Trophoblast cell (in vitro differentiated cells and primary cell): ENCODE data around the gene GRM8.
A peak's percentile ranks its signal among the peaks of the same experiment; 100 is the strongest.

Experiments
- DNase-seq, 2 donors: peaks; one replicate each; pipeline ENCODE4 v3.0.0-alpha.2; 2016
- H2AFZ ChIP-seq: 2 replicates; pipeline ENCODE4 v1.6.1; 2013; ENCODE audit warnings: low read length, moderate library complexity, mild to moderate bottlenecking; ENCODE audit not compliant: insufficient read depth, poor library complexity
- H2AK5ac ChIP-seq: 2 replicates; pipeline ENCODE4 v1.6.1; 2013; ENCODE audit warnings: mild to moderate bottlenecking, low read length
- H2BK120ac ChIP-seq: 2 replicates; pipeline ENCODE4 v1.6.1; 2013; ENCODE audit warnings: low read length, mild to moderate bottlenecking, moderate library complexity; ENCODE audit not compliant: insufficient read depth, poor library complexity
- H2BK12ac ChIP-seq: 2 replicates; pipeline ENCODE4 v1.6.1; 2013; ENCODE audit warnings: mild to moderate bottlenecking, low read length, moderate library complexity
- H2BK5ac ChIP-seq: 2 replicates; pipeline ENCODE4 v1.6.1; 2013; ENCODE audit warnings: low read length, low read depth, moderate library complexity, mild to moderate bottlenecking; ENCODE audit not compliant: poor library complexity
- H3K14ac ChIP-seq: 2 replicates; pipeline ENCODE4 v1.6.1; 2013; ENCODE audit warnings: mild to moderate bottlenecking, low read length
- H3K18ac ChIP-seq: 2 replicates; pipeline ENCODE4 v1.6.1; 2013; ENCODE audit warnings: mild to moderate bottlenecking, low read length
- H3K23ac ChIP-seq: 2 replicates; pipeline ENCODE4 v1.6.1; 2013; ENCODE audit warnings: low read length
- H3K27ac ChIP-seq: 2 replicates; pipeline ENCODE4 v1.5.1; 2013; ENCODE audit warnings: low read depth, mild to moderate bottlenecking, inconsistent platforms, low read length, moderate library complexity
- H3K27me3 ChIP-seq: 2 replicates; pipeline ENCODE4 v1.6.1; 2013; ENCODE audit warnings: inconsistent platforms, mild to moderate bottlenecking, low read length, moderate library complexity; ENCODE audit not compliant: insufficient read depth
- H3K36me3 ChIP-seq, 2 experiments: 1 replicate in 1 of 2; 2 replicates in 1 of 2; pipeline ENCODE4 v1.6.1; 2013; ENCODE audit warnings: low read length in 2 of 2, mild to moderate bottlenecking in 2 of 2, moderate library complexity in 1 of 2; ENCODE audit not compliant: insufficient read depth in 2 of 2, control insufficient read depth in 1 of 2
- H3K4ac ChIP-seq: 2 replicates; pipeline ENCODE4 v1.6.1; 2013; ENCODE audit warnings: low read depth, mild to moderate bottlenecking, low read length, moderate library complexity
- H3K4me1 ChIP-seq, 2 experiments: 1 replicate in 1 of 2; 2 replicates in 1 of 2; pipeline ENCODE4 v1.6.1; 2013; ENCODE audit warnings: low read length in 2 of 2, mild to moderate bottlenecking in 2 of 2, moderate library complexity in 1 of 2; ENCODE audit not compliant: insufficient read depth in 2 of 2, control insufficient read depth in 1 of 2
- H3K4me2 ChIP-seq: 2 replicates; pipeline ENCODE4 v1.6.1; 2013; ENCODE audit warnings: inconsistent platforms, mild to moderate bottlenecking, low read length, moderate library complexity
- H3K4me3 ChIP-seq: 2 replicates; pipeline ENCODE4 v1.5.1; 2013; ENCODE audit warnings: mild to moderate bottlenecking, low read depth, low read length, inconsistent platforms
- H3K79me1 ChIP-seq: one replicate; pipeline ENCODE4 v1.6.1; 2013; ENCODE audit warnings: low read length
- H3K79me2 ChIP-seq: 2 replicates; pipeline ENCODE4 v1.6.1; 2013; ENCODE audit warnings: low read length, mild to moderate bottlenecking; ENCODE audit not compliant: control insufficient read depth, insufficient read depth, poor library complexity
- H3K9ac ChIP-seq: 2 replicates; pipeline ENCODE4 v1.6.1; 2013; ENCODE audit warnings: mild to moderate bottlenecking, low read length
- H3K9me3 ChIP-seq: 2 replicates; pipeline ENCODE4 v1.6.1; 2013; ENCODE audit warnings: low read depth, mild to moderate bottlenecking, control low read depth, inconsistent platforms, low read length; ENCODE audit not compliant: insufficient read depth
- H4K12ac ChIP-seq: 2 replicates; pipeline ENCODE4 v1.6.1; 2013; ENCODE audit warnings: low read depth, mild to moderate bottlenecking, low read length, moderate library complexity
- H4K8ac ChIP-seq: 2 replicates; pipeline ENCODE4 v1.6.1; 2013; ENCODE audit warnings: low read depth, mild to moderate bottlenecking, low read length, moderate library complexity
- H4K91ac ChIP-seq: one replicate; pipeline ENCODE4 v1.6.1; 2013; ENCODE audit warnings: low read depth, mild to moderate bottlenecking, low read length, moderate library complexity
- WGBS: extraction: QIAGEN DNeasy Blood & Tissue Kit; methylation state at CpG from one replicate; pipeline ENCODE4 v1.1.7; 2013; ENCODE audit warnings: missing lambda C conversion rate; ENCODE audit not compliant: insufficient read length, insufficient coverage; ENCODE audit errors: extremely low coverage; 5-methylcytosine and 5-hydroxymethylcytosine counted together

The GRM8 gene

DNA sequence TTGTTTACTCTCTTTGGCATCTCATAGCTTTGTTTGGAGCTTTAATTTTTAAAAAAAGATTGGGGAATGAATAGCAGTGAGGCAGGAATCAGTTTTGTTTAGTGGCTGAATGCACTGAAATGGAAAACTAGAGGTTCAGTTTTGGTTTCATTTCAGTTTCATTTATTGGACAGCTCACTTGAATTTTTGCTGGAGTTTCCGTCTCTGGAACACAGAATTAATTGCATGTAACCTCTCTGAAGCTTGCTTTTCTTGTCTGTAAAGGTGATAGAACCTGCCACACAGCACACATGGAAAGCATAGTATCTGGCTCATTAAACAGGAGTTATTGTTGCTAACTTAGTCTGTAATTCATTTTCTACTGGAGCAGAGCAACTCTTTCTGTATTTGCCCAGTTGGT, 7.1 kb downstream of the GRM8 start:
- no CpG with 5 or more reads among the region's 1 CpG for WGBS
- H3K9me3 ChIP-seq = no peaks in the 10 kb centered on the region
- no peak overlapping the region for H2AFZ ChIP-seq
- H3K14ac ChIP-seq = no peak overlapping the region
- no peak overlapping the region for H4K91ac ChIP-seq
- no peak overlapping the region for H3K4ac ChIP-seq
- no peak overlapping the region for H3K4me2 ChIP-seq
- H3K18ac ChIP-seq = no peak overlapping the region
- H3K4me1 ChIP-seq = no peaks in the 10 kb centered on the region
- no peak overlapping the region for H2AK5ac ChIP-seq
- no peak overlapping the region for H4K8ac ChIP-seq
- no peak overlapping the region for H3K27ac ChIP-seq
- no peak overlapping the region for H2BK120ac ChIP-seq
- no peak for DNase-seq
- H3K23ac ChIP-seq = no peak overlapping the region
- no peaks in the 10 kb centered on the region for H3K79me2 ChIP-seq
- H2BK5ac ChIP-seq = no peak overlapping the region
- H3K36me3 ChIP-seq = no peaks in the 10 kb centered on the region
- H3K9ac ChIP-seq = no peak overlapping the region
- H2BK12ac ChIP-seq = no peak overlapping the region
- H3K4me3 ChIP-seq = no peak overlapping the region
- no peak overlapping the region for H4K12ac ChIP-seq
- peaks cover 11% of the 10 kb centered on the region for H3K27me3 ChIP-seq
- H3K79me1 ChIP-seq = no peaks in the 10 kb centered on the region

DNA sequence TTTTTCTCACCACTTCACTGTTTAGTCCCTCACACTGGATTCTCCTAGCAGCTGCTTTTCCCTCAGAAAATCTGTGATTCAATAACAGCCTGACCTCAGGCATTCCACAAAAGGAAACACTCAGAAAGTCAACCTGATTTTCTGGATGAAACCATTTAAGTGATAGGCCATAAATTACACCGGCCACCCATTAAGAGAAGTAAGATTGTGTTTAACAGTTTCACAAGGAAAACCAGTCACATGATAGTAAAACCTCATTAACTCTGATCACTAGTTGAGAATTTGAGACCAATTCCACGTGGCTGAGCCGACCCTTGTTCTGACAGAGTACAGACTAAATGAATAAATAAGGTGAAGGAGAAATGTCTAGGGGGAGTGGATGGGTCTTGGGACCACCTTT, 7.7 kb downstream of the GRM8 start:
- Histone ChIP-seq H3K79me2 (no peaks in the 10 kb centered on the region), H4K91ac (no peak overlapping the region), H3K27me3 (peaks cover 8% of the 10 kb centered on the region), H4K8ac (no peak overlapping the region), H3K4me1 (no peaks in the 10 kb centered on the region), H3K9me3 (no peaks in the 10 kb centered on the region), H3K36me3 (no peaks in the 10 kb centered on the region), H3K9ac (no peak overlapping the region), H3K18ac (no peak overlapping the region), H3K4ac (no peak overlapping the region), H3K27ac (no peak overlapping the region), H3K4me2 (no peak overlapping the region), H2BK5ac (no peak overlapping the region), H3K4me3 (no peak overlapping the region), H2BK120ac (no peak overlapping the region), H3K79me1 (no peaks in the 10 kb centered on the region), H3K14ac (no peak overlapping the region), H2AK5ac (no peak overlapping the region), H4K12ac (no peak overlapping the region), H2AFZ (no peak overlapping the region), H2BK12ac (no peak overlapping the region), H3K23ac (no peak overlapping the region)
- DNase-seq = no peak
- no CpG with 5 or more reads among the region's 3 CpGs for WGBS

DNA sequence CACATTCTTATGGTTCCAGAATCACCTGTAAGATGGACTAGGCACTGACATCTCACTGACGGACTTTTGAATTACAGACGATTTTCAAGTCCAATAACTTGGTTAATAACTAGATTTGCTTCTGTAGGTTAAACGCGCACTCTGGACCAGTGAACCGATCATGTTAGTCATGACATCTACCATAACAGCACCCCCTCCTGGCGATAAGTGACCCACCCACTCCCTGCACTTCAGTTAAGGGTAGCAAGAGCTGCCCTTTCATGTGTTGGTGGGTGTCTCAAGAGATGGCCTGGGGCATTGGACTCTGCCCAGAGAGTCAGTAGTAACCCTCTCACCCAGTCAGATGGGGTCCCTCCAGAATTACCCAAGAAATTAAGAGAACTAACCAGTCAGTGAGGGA, 12.9 kb downstream of the GRM8 start:
- H4K91ac ChIP-seq = no peak overlapping the region
- H3K36me3 ChIP-seq = no peaks in the 10 kb centered on the region
- no peak overlapping the region for H3K23ac ChIP-seq
- H3K4ac ChIP-seq = no peak overlapping the region
- H2AK5ac ChIP-seq = no peak overlapping the region
- no peaks in the 10 kb centered on the region for H3K79me1 ChIP-seq
- no peak overlapping the region for H3K4me3 ChIP-seq
- no peak overlapping the region for H2BK5ac ChIP-seq
- H2BK120ac ChIP-seq = no peak overlapping the region
- no CpG with 5 or more reads among the region's 6 CpGs for WGBS
- no peak overlapping the region for H3K9ac ChIP-seq
- H4K8ac ChIP-seq = no peak overlapping the region
- no peak overlapping the region for H3K18ac ChIP-seq
- no peak overlapping the region for H3K4me2 ChIP-seq
- no peak overlapping the region for H4K12ac ChIP-seq
- peak in 1 of 2 donors; percentile 28 for DNase-seq
- H3K14ac ChIP-seq = no peak overlapping the region
- no peaks in the 10 kb centered on the region for H3K9me3 ChIP-seq
- no peak overlapping the region for H2BK12ac ChIP-seq
- H3K4me1 ChIP-seq = no peaks in the 10 kb centered on the region
- no peak overlapping the region for H2AFZ ChIP-seq
- no peaks in the 10 kb centered on the region for H3K79me2 ChIP-seq
- no peaks in the 10 kb centered on the region for H3K27me3 ChIP-seq
- H3K27ac ChIP-seq = no peak overlapping the region

DNA sequence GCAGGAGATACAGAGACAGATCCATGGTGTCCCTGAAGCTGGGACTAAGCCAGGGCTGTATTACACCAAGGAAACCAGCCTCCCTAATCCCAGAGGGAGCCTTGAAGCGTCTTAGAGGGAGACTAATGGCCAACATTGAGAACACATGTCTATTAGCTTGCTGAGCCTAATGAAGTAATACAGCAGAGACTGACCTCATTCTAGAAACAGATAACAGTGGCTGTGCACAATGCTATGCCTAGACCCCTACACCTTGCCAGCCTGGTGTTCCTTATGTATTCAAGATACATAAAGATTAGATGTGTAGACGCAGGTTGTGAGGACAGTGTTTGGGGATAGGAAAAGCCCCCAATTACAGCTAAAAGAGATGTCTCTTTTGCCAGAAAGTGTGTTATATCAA, 19.1 kb downstream of the GRM8 start:
- no peak overlapping the region for H2BK12ac ChIP-seq
- no peak overlapping the region for H3K14ac ChIP-seq
- DNase-seq = no peak
- no peak overlapping the region for H3K4me3 ChIP-seq
- no peaks in the 10 kb centered on the region for H3K27me3 ChIP-seq
- H3K79me1 ChIP-seq = no peaks in the 10 kb centered on the region
- no peak overlapping the region for H4K8ac ChIP-seq
- no peak overlapping the region for H2AFZ ChIP-seq
- no peaks in the 10 kb centered on the region for H3K4me1 ChIP-seq
- H3K9ac ChIP-seq = no peak overlapping the region
- H3K36me3 ChIP-seq = no peaks in the 10 kb centered on the region
- H4K12ac ChIP-seq = no peak overlapping the region
- WGBS = no CpG with 5 or more reads among the region's 2 CpGs
- H3K4me2 ChIP-seq = no peak overlapping the region
- H3K18ac ChIP-seq = no peak overlapping the region
- H3K27ac ChIP-seq = no peak overlapping the region
- no peak overlapping the region for H3K23ac ChIP-seq
- no peak overlapping the region for H3K4ac ChIP-seq
- no peak overlapping the region for H2BK120ac ChIP-seq
- H4K91ac ChIP-seq = no peak overlapping the region
- no peak overlapping the region for H2AK5ac ChIP-seq
- H3K9me3 ChIP-seq = no peaks in the 10 kb centered on the region
- H3K79me2 ChIP-seq = no peaks in the 10 kb centered on the region
- no peak overlapping the region for H2BK5ac ChIP-seq

DNA sequence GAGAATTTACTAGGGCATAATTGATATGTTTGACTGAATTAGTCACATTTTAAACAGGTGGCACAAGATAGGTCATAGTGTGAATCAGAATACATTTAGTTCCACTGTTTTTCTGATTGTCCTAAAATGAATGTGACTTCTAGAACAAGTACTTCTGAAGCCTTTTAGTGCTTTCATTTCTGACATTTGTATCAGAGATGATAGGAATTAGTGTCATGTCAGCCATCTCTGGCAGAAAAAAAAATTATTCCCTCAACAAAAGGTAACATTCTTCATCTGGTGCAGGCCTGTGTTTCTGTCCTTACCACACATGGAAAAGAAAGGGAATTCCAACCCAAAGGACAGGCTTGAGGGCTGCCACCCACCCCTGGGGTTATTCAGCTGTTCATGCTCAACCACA, 21.3 kb downstream of the GRM8 start:
- no peak overlapping the region for H3K18ac ChIP-seq
- H2BK5ac ChIP-seq = no peak overlapping the region
- no peaks in the 10 kb centered on the region for H3K36me3 ChIP-seq
- no peak overlapping the region for H4K8ac ChIP-seq
- H3K9ac ChIP-seq = no peak overlapping the region
- H2AFZ ChIP-seq = no peak overlapping the region
- H3K4me2 ChIP-seq = no peak overlapping the region
- H3K79me1 ChIP-seq = no peaks in the 10 kb centered on the region
- H3K79me2 ChIP-seq = no peaks in the 10 kb centered on the region
- no peak overlapping the region for H4K91ac ChIP-seq
- no peak overlapping the region for H3K14ac ChIP-seq
- H3K27me3 ChIP-seq = no peaks in the 10 kb centered on the region
- no peak overlapping the region for H3K23ac ChIP-seq
- no peak overlapping the region for H2BK120ac ChIP-seq
- H3K4me3 ChIP-seq = no peak overlapping the region
- H4K12ac ChIP-seq = no peak overlapping the region
- no peak overlapping the region for H3K27ac ChIP-seq
- no peak for DNase-seq
- no peaks in the 10 kb centered on the region for H3K4me1 ChIP-seq
- no peaks in the 10 kb centered on the region for H3K9me3 ChIP-seq
- no peak overlapping the region for H3K4ac ChIP-seq
- H2BK12ac ChIP-seq = no peak overlapping the region
- no peak overlapping the region for H2AK5ac ChIP-seq
